GM13977 (cell line): Measurements from ENCODE around the gene C19orf67.

Source experiments
- DNase-seq: peaks from one replicate; pipeline ENCODE4 v3.0.0; 2012; ENCODE audit warnings: low spot score
- in situ Hi-C: fragments of 300-500 bp; cut with MboI; formaldehyde crosslinking; loops from one replicate; pipeline ENCODE4 v1.12.0; 2022; ENCODE audit warnings: low sequenced_read_pairs, low pct_unique_long_range_greater_than_20kb, mixed read lengths, inconsistent platforms; ENCODE audit not compliant: unreplicated experiment
- TF ChIP-seq, protein P1 (sequence below): IDR thresholded peaks from 2 replicates; pipeline ENCODE4 v1.5.1; 2012; ENCODE audit warnings: mild to moderate bottlenecking, control low read depth; ENCODE audit not compliant: insufficient read depth; ENCODE audit errors: extremely low read depth, missing control alignments

The C19orf67 gene

DNA sequence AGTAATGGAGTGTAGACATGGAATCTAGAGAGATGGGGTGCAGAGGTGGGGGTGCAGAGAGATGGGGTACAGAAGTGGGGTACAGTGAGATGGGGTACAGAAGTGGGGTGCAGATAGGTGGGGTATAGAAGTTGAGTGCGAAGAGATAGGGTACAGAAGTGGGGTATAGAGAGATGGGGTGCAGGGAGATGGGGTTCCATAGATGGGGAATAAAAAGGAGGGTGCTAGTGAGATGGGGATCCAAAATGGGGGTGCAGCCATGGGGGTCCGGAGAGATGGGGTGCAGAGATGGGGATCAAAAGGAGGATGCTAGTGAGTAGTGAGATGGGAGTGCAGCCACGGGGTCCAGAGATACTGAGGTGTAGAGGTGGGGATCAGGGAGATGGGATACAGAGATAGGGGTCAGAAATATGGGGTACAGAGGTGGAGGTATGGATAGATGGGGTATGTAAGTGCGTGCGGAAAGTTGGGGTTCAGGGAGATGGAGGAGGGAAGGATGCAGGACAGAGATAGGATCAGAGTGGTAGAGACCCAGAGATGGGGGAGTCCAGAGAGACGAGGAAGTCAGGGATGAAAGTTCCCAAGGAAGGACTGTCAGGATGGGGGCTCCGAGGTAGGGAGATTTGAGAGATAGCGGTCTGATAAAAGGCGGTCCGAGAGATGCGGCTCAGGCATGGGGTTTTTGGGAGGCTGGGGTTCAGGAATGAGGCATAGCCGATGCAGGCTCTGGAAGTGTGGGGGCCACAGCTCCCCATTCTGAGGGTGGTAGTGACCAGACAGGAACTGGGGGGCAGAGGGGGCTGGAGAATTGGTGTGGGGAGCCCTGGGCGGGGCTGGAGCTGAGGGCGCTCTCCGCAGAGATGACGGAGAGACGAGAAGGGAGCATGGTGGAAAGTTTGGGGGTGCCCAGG is 27.1 kb downstream of the C19orf67 start:
- TF ChIP-seq, protein P1, sequence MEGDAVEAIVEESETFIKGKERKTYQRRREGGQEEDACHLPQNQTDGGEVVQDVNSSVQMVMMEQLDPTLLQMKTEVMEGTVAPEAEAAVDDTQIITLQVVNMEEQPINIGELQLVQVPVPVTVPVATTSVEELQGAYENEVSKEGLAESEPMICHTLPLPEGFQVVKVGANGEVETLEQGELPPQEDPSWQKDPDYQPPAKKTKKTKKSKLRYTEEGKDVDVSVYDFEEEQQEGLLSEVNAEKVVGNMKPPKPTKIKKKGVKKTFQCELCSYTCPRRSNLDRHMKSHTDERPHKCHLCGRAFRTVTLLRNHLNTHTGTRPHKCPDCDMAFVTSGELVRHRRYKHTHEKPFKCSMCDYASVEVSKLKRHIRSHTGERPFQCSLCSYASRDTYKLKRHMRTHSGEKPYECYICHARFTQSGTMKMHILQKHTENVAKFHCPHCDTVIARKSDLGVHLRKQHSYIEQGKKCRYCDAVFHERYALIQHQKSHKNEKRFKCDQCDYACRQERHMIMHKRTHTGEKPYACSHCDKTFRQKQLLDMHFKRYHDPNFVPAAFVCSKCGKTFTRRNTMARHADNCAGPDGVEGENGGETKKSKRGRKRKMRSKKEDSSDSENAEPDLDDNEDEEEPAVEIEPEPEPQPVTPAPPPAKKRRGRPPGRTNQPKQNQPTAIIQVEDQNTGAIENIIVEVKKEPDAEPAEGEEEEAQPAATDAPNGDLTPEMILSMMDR, result no peak
- in situ Hi-C loops, result loop anchor here (25.0 kb wide), 1 partner anchor 471 kb away; no protein-coding TSS in a partner anchor
- no peak for DNase-seq

DNA sequence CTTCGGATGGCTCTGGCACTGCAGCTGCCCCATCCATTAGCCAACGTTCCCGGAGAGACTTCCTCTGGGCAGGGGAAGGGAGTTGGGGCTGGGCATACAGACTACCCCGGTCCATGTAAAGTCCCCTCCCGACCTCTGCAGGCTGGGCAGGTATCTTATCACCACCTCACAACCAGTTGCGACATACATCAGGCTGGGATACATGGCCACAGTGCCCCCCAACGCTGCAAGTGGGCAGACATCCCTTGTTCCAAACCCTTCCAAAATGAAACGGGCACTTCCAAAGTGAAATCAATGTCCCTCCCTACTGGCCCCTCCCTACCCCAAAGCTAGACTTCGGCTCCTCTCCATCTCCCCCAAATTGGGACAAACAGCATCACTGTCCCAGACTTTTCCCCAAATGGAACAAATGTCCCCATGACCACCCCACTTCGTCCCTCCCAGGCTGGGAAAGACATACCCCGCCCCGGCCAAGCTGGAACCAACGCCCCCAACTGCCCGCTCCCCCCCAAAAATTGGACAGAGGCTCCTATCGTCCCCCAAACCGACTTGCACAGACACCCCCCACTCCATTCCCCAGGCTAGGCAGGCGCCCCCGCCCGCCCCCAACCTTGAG is 28.7 kb downstream of the C19orf67 start:
- in situ Hi-C loops, result loop anchor here (25.0 kb wide), 1 partner anchor 470 kb away; no protein-coding TSS in a partner anchor
- no peak for DNase-seq
- TF ChIP-seq, protein P1, result no peak

DNA sequence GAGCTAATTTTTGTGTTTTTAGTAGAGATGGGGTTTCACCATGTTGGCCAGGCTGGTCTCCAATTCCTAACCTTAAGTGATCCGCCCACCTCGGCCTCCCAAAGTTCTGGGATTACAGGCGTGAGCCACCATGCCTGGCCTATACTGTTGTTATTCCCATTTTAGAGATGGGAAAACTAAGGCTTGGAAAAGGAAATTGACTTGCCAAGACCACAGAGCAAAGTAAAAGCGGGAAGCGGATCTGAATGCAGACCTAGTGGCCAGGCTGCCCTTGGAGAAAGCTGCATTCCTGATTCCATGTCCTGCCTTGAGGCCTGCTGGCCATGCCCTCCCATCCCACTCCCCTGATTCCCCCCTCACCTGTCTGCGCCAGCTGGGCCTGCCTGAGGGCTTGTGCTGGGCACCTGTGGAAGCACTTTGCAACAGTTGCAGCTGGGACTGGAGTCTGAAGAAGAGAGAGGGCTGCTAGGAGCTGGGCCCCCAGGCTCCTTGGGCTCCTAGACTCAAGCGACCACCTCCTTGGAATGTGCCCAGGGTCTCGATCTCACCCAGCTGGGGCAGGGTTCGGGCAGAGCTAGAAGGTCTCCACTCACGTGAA is 29.4 kb downstream of the C19orf67 start:
- no peak for DNase-seq
- TF ChIP-seq, protein P1, result no peak
- in situ Hi-C loops, result loop anchor here (25.0 kb wide), 1 partner anchor 469 kb away; no protein-coding TSS in a partner anchor

DNA sequence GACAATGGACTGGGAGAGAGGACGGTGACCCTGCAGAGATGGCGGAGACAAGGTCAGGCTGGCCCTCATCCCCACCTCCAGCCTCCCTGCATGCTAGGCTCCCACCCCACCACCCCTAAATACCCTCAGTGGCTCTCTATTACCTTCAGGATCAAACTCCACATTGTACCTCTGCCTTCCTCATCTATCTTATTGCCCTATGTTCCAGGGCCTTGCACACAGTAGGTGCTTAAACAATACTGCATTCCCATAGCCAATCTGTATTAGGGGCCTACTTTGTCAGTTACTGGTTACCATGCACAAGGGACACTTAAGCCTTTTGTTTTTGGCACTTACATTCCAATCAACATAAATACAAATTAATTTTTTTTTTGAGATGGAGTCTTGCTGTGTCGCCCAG is 30.2 kb downstream of the C19orf67 start:
- DNase-seq, result no peak
- in situ Hi-C loops, result loop anchor here (25.0 kb wide), 1 partner anchor 468 kb away; no protein-coding TSS in a partner anchor
- TF ChIP-seq, protein P1, result no peak

DNA sequence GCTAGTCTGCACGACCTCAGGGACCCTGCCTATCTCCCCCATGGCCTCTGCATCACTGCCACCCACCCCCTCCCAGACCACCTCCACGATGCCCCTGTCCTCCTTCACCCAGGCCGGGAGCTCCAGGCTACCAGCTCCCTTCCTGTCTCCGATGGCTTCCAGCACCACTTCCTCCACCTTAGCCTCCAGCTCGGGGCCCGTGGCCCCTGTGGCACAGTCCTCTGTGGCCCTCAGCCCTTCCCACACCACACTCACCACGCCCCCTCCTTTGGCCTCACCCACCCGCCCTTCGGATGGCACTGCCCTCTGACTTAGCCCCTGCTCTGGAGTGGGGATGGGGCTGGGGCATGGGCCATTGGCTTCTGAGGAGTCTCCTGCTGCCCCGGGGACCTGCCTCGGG is 30.9 kb downstream of the C19orf67 start:
- in situ Hi-C loops, result loop anchor here (25.0 kb wide), 1 partner anchor 467 kb away; no protein-coding TSS in a partner anchor
- TF ChIP-seq, protein P1, result no peak
- DNase-seq, result no peak

DNA sequence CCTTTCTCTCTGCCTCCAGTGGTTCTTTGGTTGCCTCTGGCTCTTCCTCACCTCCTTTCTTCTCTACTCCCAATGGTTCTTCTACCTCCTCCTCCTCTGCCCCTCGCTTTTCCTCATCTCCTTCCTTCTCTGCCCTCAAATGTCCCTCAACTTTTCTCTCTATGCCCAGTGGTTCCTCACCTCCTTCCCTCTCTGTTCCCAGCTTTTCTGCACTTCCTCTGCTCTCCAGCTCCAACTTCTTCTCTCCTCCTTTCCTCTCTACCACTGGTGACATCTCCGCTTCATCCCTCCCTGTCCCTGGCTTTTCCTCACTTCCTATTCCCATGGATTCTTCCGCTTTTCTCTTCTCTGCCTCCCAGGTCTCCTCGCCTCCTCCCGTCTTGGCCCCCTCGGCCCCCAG is 31.5 kb downstream of the C19orf67 start:
- TF ChIP-seq, protein P1, result no peak
- in situ Hi-C loops, result loop anchor here (25.0 kb wide), 1 partner anchor 467 kb away; no protein-coding TSS in a partner anchor
- DNase-seq, result no peak
